Astrocyte of the spinal cord (primary cell): ENCODE measurements around the gene HINT1.
"Not testable (repeated sequence)": the region's sequence is repeated elsewhere in the genome, so short reads cannot be mapped to it uniquely, and the experiment has no call there.

Experiments
- DNase-seq: peaks from one replicate; pipeline ENCODE4 v3.0.0; 2011; ENCODE audit warnings: low read depth, low spot score
- H3K4me3 ChIP-seq: 2 replicates; pipeline ENCODE4 v1.5.1; 2011; ENCODE audit warnings: low read depth, mild to moderate bottlenecking, low read length, moderate library complexity
- CTCF ChIP-seq: IDR thresholded peaks from 2 replicates; pipeline ENCODE4 v1.5.1; 2012; ENCODE audit warnings: low read depth, mild to moderate bottlenecking, low read length, inconsistent platforms
- in situ Hi-C: cut with HindIII; loops from 2 replicates; pipeline ENCODE4 v1.10.0; 2017; ENCODE audit warnings: low sequenced_read_pairs

Gene HINT1

GRCh38 chr5:131147258-131147657, 17.8 kb downstream of the HINT1 start:
- TF ChIP-seq CTCF: no peak
- no peak overlapping the region for H3K4me3 ChIP-seq
- in situ Hi-C loops: no loop called here
- DNase-seq: no peak

- in situ Hi-C loops: no loop called here
- no peak for TF ChIP-seq CTCF
- no peak overlapping the region for H3K4me3 ChIP-seq
- DNase-seq: no peak
Measured at GRCh38 chr5:131142970-131143617, 22.0 kb downstream of the HINT1 start.

- in situ Hi-C loops: no loop called here
- no peak overlapping the region for H3K4me3 ChIP-seq
- DNase-seq: no peak
- TF ChIP-seq CTCF: no peak
Measured at GRCh38 chr5:131139321-131139720, 25.7 kb downstream of the HINT1 start.

GRCh38 chr5:131138406-131138805, 26.6 kb downstream of the HINT1 start:
- DNase-seq, in situ Hi-C loops, H3K4me3 ChIP-seq: not testable (repeated sequence)

- DNase-seq, H3K4me3 ChIP-seq, in situ Hi-C loops: not testable (repeated sequence)
Measured at GRCh38 chr5:131133091-131133490, 32.0 kb downstream of the HINT1 start.

GRCh38 chr5:131129306-131129705, 35.8 kb downstream of the HINT1 start:
- in situ Hi-C loops: no loop called here
- no peak for TF ChIP-seq CTCF
- no peak for DNase-seq
- no peak overlapping the region for H3K4me3 ChIP-seq

- H3K4me3 ChIP-seq, in situ Hi-C loops, DNase-seq: not testable (repeated sequence)
Measured at GRCh38 chr5:131127244-131127643, 37.8 kb downstream of the HINT1 start.

GRCh38 chr5:131114754-131115153, 50.3 kb downstream of the HINT1 start:
- in situ Hi-C loops: no loop called here
- H3K4me3 ChIP-seq: no peak overlapping the region
- DNase-seq: no peak
- TF ChIP-seq CTCF: no peak
